Stimulated activated CD8-positive, alpha-beta memory T cell treated with anti-CD3 and anti-CD28 coated beads, Interleukin-2, amount 100 ng/mL, for 48 hours (primary cell): ENCODE measurements around the gene HJURP.
"Not testable (repeated sequence)": the region's sequence is repeated elsewhere in the genome, so short reads cannot be mapped to it uniquely, and the experiment has no call there.

ENCODE experiments used
- DNase-seq, 2 donors: peaks; one replicate each; pipeline ENCODE4 v3.0.0-alpha.2; 2020; ENCODE audit warnings: low read depth in 2 of 2

The HJURP gene, protein sequence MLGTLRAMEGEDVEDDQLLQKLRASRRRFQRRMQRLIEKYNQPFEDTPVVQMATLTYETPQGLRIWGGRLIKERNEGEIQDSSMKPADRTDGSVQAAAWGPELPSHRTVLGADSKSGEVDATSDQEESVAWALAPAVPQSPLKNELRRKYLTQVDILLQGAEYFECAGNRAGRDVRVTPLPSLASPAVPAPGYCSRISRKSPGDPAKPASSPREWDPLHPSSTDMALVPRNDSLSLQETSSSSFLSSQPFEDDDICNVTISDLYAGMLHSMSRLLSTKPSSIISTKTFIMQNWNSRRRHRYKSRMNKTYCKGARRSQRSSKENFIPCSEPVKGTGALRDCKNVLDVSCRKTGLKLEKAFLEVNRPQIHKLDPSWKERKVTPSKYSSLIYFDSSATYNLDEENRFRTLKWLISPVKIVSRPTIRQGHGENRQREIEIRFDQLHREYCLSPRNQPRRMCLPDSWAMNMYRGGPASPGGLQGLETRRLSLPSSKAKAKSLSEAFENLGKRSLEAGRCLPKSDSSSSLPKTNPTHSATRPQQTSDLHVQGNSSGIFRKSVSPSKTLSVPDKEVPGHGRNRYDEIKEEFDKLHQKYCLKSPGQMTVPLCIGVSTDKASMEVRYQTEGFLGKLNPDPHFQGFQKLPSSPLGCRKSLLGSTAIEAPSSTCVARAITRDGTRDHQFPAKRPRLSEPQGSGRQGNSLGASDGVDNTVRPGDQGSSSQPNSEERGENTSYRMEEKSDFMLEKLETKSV

DNA sequence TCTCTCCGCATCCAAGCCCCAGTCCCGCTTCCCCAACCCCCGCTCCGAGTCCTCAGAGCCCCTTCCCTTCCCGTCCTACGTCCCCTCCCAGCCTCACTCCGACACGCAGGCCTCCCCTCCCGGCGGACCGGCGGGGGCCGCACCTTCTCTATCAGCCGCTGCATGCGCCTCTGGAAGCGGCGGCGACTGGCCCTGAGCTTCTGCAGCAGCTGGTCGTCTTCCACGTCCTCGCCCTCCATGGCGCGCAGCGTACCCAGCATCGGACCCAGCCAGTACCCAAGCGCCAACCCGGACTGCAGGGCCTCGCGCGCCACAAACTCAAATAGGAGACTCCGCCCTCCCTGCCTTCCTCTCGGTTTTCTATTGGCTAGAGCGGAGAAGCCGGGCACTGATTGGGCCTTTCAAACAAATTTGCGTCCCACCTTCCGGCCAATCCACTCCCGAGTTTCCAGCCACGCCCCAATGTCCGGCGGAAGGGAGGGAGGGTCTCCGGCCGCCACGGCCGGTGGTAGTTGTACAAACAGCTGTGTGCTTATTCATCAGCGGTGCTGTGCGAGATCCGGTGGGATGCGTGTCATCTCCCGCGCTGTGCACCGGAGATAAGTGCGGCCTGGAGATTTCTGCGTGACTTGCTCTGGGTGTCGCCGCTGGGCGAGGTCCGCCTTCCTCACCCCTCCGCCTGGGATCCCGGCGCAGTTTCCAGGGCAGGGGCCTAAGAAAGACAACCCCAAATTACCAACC lies at the start of gene HJURP:
Gene HJURP, minus strand, starts transcription at position 295 of the 741 bp plus-strand sequence. Its CDS starts 35 bp downstream, at position 260.
- DNase-seq: peak; percentile 82 to 90

DNA sequence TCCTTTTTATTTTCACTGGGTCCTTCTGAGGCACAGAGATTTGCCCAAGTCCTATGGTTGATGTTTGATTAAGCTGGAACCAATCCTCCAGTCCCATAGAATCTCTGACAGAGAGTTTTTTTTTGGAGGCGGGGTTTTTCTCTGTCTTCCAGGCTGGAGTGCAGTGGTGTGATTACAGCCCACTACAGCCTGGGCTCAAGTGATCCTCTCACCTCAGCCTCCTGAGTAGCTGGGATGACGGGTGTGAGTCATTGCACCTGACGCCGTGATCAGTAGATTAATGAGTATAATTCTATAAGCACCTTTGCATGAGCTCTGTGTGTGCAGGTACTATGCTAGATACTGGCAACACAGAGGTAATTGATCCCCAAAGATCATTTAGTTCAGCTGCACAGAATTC lies 47.5 kb upstream of the HJURP start:
- no peak for DNase-seq

GRCh38 chr2:233901367-233901766 lies 47.0 kb upstream of the HJURP start:
- DNase-seq: no peak

DNA sequence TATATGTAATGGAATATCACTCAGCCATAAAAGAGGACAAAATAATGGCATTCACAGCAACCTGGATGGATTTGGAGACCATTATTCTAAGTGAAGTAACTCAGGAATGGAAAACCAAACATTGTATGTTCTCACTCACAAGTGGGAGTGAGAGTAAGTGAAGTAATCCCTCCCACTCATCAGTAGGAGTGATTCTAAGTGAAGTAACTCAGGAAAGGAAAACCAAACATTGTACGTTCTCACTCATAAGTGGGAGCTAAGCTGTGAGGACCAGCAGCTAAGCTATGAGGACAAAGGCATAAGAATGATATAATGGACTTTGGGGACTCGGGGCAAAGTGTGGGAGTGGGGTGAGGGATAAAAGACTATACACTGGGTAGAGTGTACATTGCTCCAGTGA lies 41.9 kb upstream of the HJURP start:
- not testable (repeated sequence) for DNase-seq

DNA sequence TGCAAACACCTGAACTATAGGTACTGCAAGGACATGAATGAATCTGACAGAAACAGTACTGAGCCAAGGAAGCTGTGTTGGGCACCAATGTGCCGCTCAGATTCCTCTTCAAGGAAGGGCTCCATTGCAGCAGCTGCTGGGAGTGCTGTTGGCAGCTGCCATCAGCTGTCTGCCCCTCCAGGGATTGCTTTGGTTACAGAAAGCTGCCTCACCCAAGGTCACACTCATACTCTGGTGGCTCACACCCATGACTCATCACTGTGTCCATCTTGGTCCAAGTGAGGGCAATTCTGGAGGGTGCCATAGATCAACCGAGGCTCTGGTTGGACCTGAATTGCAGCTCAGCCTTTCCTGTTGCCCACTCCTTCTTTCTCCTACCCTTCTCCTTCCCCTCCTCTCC lies 38.5 kb upstream of the HJURP start:
- no peak for DNase-seq

DNA sequence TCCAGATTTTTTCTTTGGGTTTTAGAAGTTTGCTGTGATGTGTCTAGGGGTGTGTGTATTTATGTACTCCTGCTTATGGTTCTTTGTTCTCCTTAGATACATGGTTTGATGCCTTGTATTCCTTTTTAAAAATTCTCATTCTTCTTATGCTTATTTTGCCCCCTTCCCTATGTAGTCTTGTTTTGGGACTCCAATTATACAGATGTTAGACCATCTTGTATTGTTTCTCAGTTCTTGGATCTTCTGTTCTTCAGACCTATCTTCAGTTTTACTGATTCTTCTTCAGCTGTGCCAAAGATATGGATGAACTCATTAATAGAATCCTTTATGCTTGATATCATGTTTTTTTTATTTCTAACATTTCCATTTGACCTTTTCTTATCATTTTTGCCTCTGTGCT lies 28.0 kb upstream of the HJURP start:
- DNase-seq: no peak

- DNase-seq: not testable (repeated sequence)
Measured at GRCh38 chr2:233872125-233872524, 17.8 kb upstream of the HJURP start.

- DNase-seq: no peak
Measured at GRCh38 chr2:233871432-233871831, 17.1 kb upstream of the HJURP start.

- DNase-seq: peak; percentile 39 to 51
Measured at GRCh38 chr2:233867993-233868532, 13.7 kb upstream of the HJURP start, which contains the start of gene MSL3B. Gene MSL3B, minus strand, starts transcription at chr2:233868386.

DNA sequence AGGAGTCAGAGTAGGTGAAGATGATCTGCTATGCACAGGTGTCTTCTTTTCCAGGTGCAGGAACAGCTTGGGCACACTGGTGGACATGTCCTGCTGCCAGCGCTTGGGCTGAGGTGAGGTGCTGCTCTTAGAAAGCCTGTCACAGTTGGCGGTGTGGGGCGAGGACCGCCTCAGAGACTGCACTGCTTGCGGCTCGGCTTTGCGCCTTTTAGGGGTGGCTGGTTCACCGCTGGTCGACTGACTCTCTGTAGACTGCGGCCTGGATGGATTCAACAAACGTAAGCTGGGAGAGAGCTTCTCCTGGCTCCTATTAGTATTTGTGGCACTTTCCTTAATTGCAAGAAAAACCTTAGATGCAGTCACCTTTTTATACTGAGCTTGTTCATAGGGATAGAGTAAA lies 12.1 kb upstream of the HJURP start:
- DNase-seq: no peak

DNA sequence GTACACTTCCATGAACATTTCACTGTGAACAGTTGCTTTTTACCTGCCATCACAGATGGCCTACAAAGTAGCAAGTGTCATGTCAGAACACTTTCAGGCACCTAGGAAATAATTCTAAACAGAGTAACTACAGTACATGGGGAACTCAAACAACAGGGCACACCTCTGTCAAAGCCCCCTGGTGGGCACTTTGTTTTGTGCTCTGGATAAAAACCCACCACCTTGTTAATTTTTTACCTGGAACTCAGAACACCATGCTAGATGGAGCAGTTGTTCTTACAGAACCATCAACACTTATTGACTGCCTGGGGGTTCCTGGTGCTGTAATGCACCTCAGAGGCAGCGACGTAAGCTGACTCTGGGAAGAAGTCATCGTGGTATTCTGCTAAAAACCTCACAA lies 11.5 kb upstream of the HJURP start:
- no peak for DNase-seq

DNA sequence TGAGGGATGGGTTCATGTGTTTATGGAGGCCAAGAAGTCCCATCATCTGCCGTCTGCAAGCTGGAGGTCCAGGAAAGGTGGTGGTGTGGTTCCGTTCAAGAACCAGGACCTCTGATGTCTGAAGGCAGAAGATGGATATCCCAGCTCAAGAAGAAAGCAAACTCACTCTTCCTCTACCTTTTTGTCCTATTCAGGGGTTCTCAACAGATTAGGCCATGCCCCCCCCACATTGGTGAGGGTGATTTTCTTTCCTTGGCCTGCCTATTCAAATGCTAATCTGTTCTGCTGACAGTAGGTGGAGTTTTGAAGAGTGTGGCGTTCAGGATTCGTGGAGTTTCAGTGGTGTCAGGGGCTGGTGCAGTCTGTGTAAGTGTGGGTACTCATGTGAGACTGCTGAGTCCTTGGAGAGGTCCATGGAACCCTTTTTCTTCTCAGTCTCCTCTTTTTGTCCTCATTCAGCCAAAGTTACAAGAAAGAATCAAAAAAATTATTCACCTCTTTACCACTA lies 8.0 kb upstream of the HJURP start:
- no peak for DNase-seq

DNA sequence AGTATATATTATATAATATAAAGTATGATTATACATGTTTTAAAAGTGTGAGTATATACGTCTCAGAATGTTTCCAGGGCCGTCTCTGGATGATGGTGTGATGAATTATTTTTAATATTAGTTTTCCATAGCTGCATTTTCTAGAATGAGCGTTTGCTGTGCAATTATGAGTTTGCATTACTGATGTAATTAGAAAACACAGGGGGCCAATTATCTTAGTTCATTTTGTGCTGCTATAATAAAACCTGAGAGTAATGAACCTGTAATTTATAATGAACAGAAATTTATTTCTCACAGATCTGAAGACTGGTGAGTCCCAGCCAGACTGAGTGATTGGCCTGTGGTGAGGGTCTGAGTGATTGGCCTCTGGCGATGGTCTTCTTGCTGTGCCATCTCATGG lies 4.0 kb upstream of the HJURP start:
- no peak for DNase-seq

DNA sequence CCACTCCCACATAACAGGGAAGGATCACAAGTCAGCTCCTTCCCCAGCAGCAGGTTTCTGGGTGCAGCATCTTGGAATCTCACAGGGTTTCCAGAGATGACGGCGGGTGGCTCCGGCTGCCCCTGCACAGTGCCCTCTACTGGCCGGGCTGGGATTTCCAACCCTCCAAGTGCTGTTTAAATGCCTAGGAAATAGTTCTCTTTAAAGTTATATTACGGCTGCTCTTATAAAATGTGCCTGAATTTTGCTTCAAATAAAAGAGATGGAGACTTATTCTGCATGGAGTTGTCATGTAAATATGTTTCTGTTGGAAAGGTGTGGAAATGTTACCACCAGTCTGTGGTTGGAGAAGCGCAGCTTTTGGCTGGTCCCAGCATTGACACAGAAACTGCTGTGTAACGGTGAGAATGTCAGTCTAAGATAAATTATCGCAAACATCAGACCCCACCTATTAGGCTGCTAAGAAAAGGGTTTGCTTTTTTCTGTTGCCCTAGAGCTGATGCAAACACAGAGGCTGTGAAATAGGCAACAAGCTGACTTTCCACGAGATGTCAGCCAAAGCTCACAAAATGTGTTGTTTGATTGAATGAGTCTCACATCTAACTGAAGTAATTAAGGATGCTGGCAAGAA lies 3.3 kb upstream of the HJURP start:
- peak; percentile 45 to 54 for DNase-seq

DNA sequence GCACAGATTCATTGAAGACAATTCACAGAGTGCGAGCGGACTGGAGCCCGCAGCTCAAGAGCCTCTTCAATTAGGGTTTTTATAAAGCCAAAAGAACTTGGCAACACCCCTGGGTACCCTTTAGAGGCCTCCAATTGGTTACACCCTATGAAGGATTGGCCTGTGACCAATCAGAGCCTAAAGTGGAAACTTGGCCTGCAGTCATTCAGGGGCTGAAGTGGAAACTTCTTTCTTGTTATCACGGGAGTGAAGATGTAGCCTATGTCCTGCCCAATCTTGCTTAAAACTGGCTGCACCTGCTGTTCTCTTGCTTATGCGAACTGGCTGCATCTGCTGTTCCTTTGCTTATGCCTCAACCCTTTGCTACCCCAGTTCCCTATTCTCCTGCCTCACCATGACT lies 1.8 kb upstream of the HJURP start:
- DNase-seq: no peak

GRCh38 chr2:233855345-233855744 lies 1.0 kb upstream of the HJURP start:
- DNase-seq: no peak

- DNase-seq: no peak
Measured at GRCh38 chr2:233853883-233854240, 473 bp downstream of the HJURP start.

DNA sequence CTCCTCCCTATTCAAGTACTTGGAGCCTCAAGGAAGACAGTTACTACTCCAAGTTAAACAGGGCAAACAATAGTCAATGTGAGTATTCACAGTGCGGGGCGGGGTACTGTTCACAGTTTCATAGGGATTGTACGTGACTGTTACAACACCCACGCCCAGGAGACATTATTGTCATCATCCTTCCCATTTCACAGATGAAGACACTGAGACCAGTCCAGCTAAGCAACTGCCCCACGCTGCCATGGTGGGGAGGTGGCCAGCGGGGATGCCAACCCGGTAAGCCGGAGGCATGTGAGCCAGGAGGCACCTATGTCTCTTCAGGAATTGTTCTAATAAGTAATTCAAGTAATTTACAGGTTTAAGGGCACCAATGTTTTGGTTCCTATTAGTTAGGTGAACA lies 982 bp downstream of the HJURP start:
- no peak for DNase-seq

DNA sequence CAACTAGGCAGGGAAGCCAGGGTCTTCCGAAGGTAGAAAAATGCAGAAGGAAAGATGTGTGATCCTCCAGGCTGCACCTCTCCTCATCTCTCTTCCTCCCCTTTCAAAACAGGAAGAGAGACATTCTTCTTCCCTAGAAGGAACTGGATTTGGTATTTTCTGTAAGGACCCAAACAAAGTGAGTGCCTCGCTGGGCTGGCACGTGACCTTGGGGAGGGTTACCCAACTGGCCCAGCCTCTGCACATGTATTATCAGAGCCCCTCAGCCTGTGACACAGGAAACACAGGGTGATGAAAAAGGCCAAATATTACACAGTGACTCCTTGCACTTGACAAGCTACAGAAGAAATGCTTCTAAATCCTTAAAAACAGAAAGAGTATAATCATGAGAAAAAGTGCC lies 2.3 kb downstream of the HJURP start:
- no peak for DNase-seq

GRCh38 chr2:233851169-233851568 lies 3.2 kb downstream of the HJURP start:
- DNase-seq: no peak

DNA sequence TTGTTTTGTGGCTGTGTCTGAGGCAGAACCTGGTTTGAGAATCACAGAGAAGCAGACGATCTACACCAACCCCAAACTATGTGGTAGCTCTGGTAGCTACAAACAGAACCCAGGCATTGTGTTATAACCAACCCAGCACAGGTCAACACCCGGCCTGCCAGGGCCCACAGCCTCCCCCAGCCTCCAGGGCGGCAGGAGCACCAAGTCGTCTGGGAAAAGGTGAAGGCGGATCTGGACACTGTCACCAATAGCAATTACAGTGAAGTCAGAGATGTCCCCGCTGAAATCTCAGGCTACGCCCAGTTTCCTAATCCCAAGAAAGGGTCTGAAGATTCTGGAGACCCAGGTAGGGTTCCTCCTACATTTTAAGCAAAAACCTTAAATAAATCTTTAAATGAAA lies 3.6 kb downstream of the HJURP start:
- DNase-seq: no peak
